CD4-positive, alpha-beta T cell (primary cell): ENCODE results near the gene TBC1D22A. TPM values are rescaled to one million over a fixed set of nuclear protein-coding genes. Genes with fewer than 3 reads are reported as not detected.

Source experiments
- ATAC-seq: fragments of 200-7000 bp; cut with Tn5 transposase; one replicate; pipeline ENCODE4 v1.10.0; 2022; ENCODE audit warnings: mild to moderate bottlenecking; ENCODE audit not compliant: poor library complexity
- CTCF ChIA-PET: fragments of 350-600 bp; sonication (Branson Sonifier 250); formaldehyde crosslinking; loops from one replicate; lab custom pipeline; 2021; ENCODE audit warnings: antibody characterized with exemption, inconsistent platforms; lab: Charles Lee
- POLR2A ChIA-PET: fragments of 350-600 bp; sonication (Branson Sonifier 250); formaldehyde crosslinking; loops from one replicate; lab custom pipeline; 2021; ENCODE audit warnings: antibody characterized with exemption, inconsistent platforms; lab: Charles Lee
- DNase-seq, 14 experiments: peaks; one replicate each; pipeline ENCODE4 v3.0.0-alpha.2; 2013 to 2020; ENCODE audit warnings: mixed read lengths in 2 of 14
- H3K27ac ChIP-seq, 2 donors: one replicate each; pipeline versions ENCODE4 v1.5.1 to v1.7.0; 2013; ENCODE audit warnings: low read length in 2 of 2, low read depth in 1 of 2, mild to moderate bottlenecking in 1 of 2
- H3K27me3 ChIP-seq, 2 experiments: 1 replicate in 1 of 2; 2 replicates in 1 of 2; pipeline versions ENCODE4 v1.6.1 to v1.7.0; 2013; ENCODE audit warnings: low read length in 2 of 2, control low read depth in 1 of 2, mild to moderate bottlenecking in 1 of 2, moderate library complexity in 1 of 2; ENCODE audit not compliant: insufficient read depth in 2 of 2, control insufficient read depth in 1 of 2
- H3K36me3 ChIP-seq: one replicate; pipeline ENCODE4 v1.6.1; 2013; ENCODE audit warnings: low read length, control low read depth; ENCODE audit not compliant: insufficient read depth
- H3K4me1 ChIP-seq: one replicate; pipeline ENCODE4 v1.6.1; 2013; ENCODE audit warnings: low read length, control low read depth; ENCODE audit not compliant: insufficient read depth
- H3K4me3 ChIP-seq: one replicate; pipeline ENCODE4 v1.5.1; 2013; ENCODE audit warnings: mild to moderate bottlenecking, low read length, moderate library complexity
- H3K9me3 ChIP-seq, 2 experiments: 1 replicate in 1 of 2; 2 replicates in 1 of 2; pipeline versions ENCODE4 v1.6.1 to v1.7.0; 2013; ENCODE audit warnings: low read length in 2 of 2, mild to moderate bottlenecking in 2 of 2, control low read depth in 1 of 2, moderate library complexity in 1 of 2; ENCODE audit not compliant: control insufficient read depth in 1 of 2, insufficient read depth in 1 of 2
- H3K27ac Mint-ChIP-seq: one replicate; pipeline ENCODE4 v1.8.0; 2020; ENCODE audit warnings: mixed read lengths
- H3K27me3 Mint-ChIP-seq: one replicate; pipeline ENCODE4 v1.8.0; 2021; ENCODE audit warnings: mixed read lengths
- H3K36me3 Mint-ChIP-seq: one replicate; pipeline ENCODE4 v1.8.0; 2021; ENCODE audit warnings: low read depth, mixed read lengths
- H3K4me1 Mint-ChIP-seq: one replicate; pipeline ENCODE4 v1.8.0; 2021; ENCODE audit warnings: low read depth, mixed read lengths
- H3K4me3 Mint-ChIP-seq: one replicate; pipeline ENCODE4 v1.8.0; 2020; ENCODE audit warnings: mild to moderate bottlenecking, mixed read lengths
- H3K9me3 Mint-ChIP-seq: one replicate; pipeline ENCODE4 v1.8.0; 2020; ENCODE audit warnings: mixed read lengths
- intact Hi-C, 2 experiments: fragments of 100-400 bp; cut with DNase I in 1 of 2; cut with micrococcal nuclease in 1 of 2; formaldehyde crosslinking; loops; one replicate each; pipeline versions ENCODE4 v1.15.1 to v1.9.0; 2023 to 2025; cut with DNase I, micrococcal nuclease
- total RNA-seq, 174 experiments: library from RNA in 2 of 174; stranded (reverse) in 2 of 174; gene quantifications; one replicate each; pipeline ENCODE4 v1.2.3 and lab custom pipeline; 2021 to 2026
- TF ChIP-seq, protein P1 (sequence below): fragments of 200-600 bp; IDR thresholded peaks from one replicate; pipeline ENCODE4 v1.8.0; 2022; ENCODE audit warnings: antibody characterized with exemption, mild to moderate bottlenecking

The TBC1D22A gene
- total RNA-seq, 2 experiments from 2014 or later, result 27.1 to 31.7 TPM

GRCh38 chr22:46800102-46800857, 37.8 kb downstream of the TBC1D22A start:
- no peaks in the 10 kb centered on the region for H3K9me3 Mint-ChIP-seq
- H3K36me3 ChIP-seq, result peaks cover 79% of the 10 kb centered on the region
- peaks cover 58% of the 10 kb centered on the region for H3K4me1 Mint-ChIP-seq
- ChIA-PET CTCF (interaction anchor here (0.9 to 4.3 kb wide), 7 partner anchors 9 to 61 kb away, joined by 3 to 130 read pairs (median 8); partner anchors contain the start of genes CERK and TBC1D22A), POLR2A (interaction anchor here (1.4 to 4.2 kb wide), 4 partner anchors 9 to 61 kb away, joined by 7 to 32 read pairs (median 19); partner anchors contain the start of gene TBC1D22A)
- intact Hi-C loops, result loop anchor here in 1 of 2 experiments (5.0 kb wide), 1 partner anchor 128 kb away; no protein-coding TSS in a partner anchor
- H3K4me3 Mint-ChIP-seq, result no peak overlapping the region
- no peaks in the 10 kb centered on the region for H3K9me3 ChIP-seq
- H3K4me1 ChIP-seq, result peaks cover 15% of the 10 kb centered on the region
- no peak overlapping the region for H3K27ac ChIP-seq
- DNase-seq (peak in 1 of 14 experiments; percentile 5), ATAC-seq (no peak)
- H3K4me3 ChIP-seq, result no peak overlapping the region
- TF ChIP-seq, protein P1, sequence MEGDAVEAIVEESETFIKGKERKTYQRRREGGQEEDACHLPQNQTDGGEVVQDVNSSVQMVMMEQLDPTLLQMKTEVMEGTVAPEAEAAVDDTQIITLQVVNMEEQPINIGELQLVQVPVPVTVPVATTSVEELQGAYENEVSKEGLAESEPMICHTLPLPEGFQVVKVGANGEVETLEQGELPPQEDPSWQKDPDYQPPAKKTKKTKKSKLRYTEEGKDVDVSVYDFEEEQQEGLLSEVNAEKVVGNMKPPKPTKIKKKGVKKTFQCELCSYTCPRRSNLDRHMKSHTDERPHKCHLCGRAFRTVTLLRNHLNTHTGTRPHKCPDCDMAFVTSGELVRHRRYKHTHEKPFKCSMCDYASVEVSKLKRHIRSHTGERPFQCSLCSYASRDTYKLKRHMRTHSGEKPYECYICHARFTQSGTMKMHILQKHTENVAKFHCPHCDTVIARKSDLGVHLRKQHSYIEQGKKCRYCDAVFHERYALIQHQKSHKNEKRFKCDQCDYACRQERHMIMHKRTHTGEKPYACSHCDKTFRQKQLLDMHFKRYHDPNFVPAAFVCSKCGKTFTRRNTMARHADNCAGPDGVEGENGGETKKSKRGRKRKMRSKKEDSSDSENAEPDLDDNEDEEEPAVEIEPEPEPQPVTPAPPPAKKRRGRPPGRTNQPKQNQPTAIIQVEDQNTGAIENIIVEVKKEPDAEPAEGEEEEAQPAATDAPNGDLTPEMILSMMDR, result no peak
- H3K36me3 Mint-ChIP-seq, result peaks cover 65% of the 10 kb centered on the region
- H3K27me3 ChIP-seq, result no peaks in the 10 kb centered on the region
- H3K27me3 Mint-ChIP-seq, result no peaks in the 10 kb centered on the region
- H3K27ac Mint-ChIP-seq, result peak overlapping the region; percentile 56

DNA sequence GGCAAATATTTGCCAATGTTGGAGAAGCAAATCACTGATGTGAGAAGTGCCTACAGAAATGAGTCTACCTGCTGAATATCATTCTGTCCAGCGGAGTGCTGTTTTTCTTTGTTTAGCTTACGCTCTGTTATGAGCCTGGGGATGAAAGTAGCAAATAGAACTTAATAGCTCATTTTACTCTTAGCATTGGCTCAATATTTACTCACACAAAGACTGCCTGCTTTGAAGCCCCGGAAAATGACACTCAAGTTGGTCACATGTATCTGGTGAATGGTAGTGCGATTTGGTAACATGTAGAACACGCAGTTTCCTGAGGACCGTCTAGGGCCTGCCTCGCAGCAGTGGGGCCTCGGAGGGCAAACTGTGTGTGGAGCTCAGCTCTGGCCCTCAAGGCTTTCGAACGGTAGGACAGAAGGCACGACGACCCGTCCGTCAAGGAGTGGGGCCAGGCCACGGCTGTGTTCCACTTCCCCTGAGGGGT, 38.9 kb downstream of the TBC1D22A start:
- Mint-ChIP-seq H3K36me3 (peaks cover 69% of the 10 kb centered on the region), H3K27ac (no peak overlapping the region), H3K27me3 (no peaks in the 10 kb centered on the region), H3K4me3 (no peak overlapping the region), H3K9me3 (no peaks in the 10 kb centered on the region), H3K4me1 (peaks cover 65% of the 10 kb centered on the region)
- intact Hi-C loops, result loop anchor here in 1 of 2 experiments (5.0 kb wide), 1 partner anchor 129 kb away; no protein-coding TSS in a partner anchor
- DNase-seq, result no peak
- H3K36me3 ChIP-seq, result peaks cover 72% of the 10 kb centered on the region
- no peaks in the 10 kb centered on the region for H3K27me3 ChIP-seq
- H3K4me3 ChIP-seq, result no peak overlapping the region
- peaks cover 20% of the 10 kb centered on the region for H3K4me1 ChIP-seq
- no peaks in the 10 kb centered on the region for H3K9me3 ChIP-seq
- H3K27ac ChIP-seq, result no peak overlapping the region
- ChIA-PET CTCF (interaction anchor here (0.9 to 4.3 kb wide), 4 partner anchors 10 to 62 kb away, joined by 4 to 130 read pairs (median 8); partner anchors contain the start of genes CERK and TBC1D22A), POLR2A (interaction anchor here (2.5 to 4.2 kb wide), 3 partner anchors 10 to 62 kb away, joined by 10 to 32 read pairs (median 28); partner anchors contain the start of gene TBC1D22A)
- TF ChIP-seq, protein P1, result no peak
- no peak for ATAC-seq

- Mint-ChIP-seq H3K36me3 (peaks cover 74% of the 10 kb centered on the region), H3K4me3 (no peak overlapping the region), H3K4me1 (peaks cover 71% of the 10 kb centered on the region), H3K27me3 (no peaks in the 10 kb centered on the region), H3K9me3 (no peaks in the 10 kb centered on the region), H3K27ac (peak overlapping the region; percentile 72)
- peaks cover 73% of the 10 kb centered on the region for H3K36me3 ChIP-seq
- no peak for ATAC-seq
- POLR2A ChIA-PET, result interaction anchor here (2.5 to 4.2 kb wide), 3 partner anchors 11 to 63 kb away, joined by 10 to 32 read pairs (median 28); partner anchors contain the start of gene TBC1D22A
- intact Hi-C loops, result loop anchor here in 1 of 2 experiments (5.0 kb wide), 1 partner anchor 130 kb away; no protein-coding TSS in a partner anchor
- peaks cover 26% of the 10 kb centered on the region for H3K4me1 ChIP-seq
- H3K9me3 ChIP-seq, result no peaks in the 10 kb centered on the region
- H3K27me3 ChIP-seq, result no peaks in the 10 kb centered on the region
- no peak overlapping the region for H3K4me3 ChIP-seq
- TF ChIP-seq, protein P1, result no peak
- no peak for DNase-seq
- CTCF ChIA-PET, result interaction anchor here (1.4 to 4.3 kb wide), 4 partner anchors 11 to 63 kb away, joined by 8 to 130 read pairs (median 34); partner anchors contain the start of genes CERK and TBC1D22A
- H3K27ac ChIP-seq, result no peak overlapping the region
Measured at GRCh38 chr22:46801826-46802607, 39.6 kb downstream of the TBC1D22A start.
